ENCODE results near the gene KCNK6. TPM values are rescaled to one million over a fixed set of nuclear protein-coding genes. Genes with fewer than 3 reads are reported as not detected.
A peak's percentile ranks its signal among the peaks of the same experiment; 100 is the strongest.

KCNK6 gene
- total and polyA plus RNA-seq, 4 donors: 3.0 to 10.8 (median 8.5) TPM

- peak; percentile 89 to 94 (median 90) for DNase-seq
- no peak for TF ChIP-seq CTCF (IDR thresholded peaks at IDR 0.05; ENCODE audit: control extremely low read depth, extremely low read depth)
- no peaks in the 10 kb centered on the region for H3K9me3 ChIP-seq (ENCODE audit: control insufficient read depth in 4 of 4, insufficient read depth in 3 of 4, low read length in 3 of 4)
- peak overlapping the region; percentile 81 to 86 for H3K27ac ChIP-seq (ENCODE audit: low read depth in 1 of 2, low read length in 1 of 2)
- H3K36me3 ChIP-seq (ENCODE audit: control insufficient read depth in 4 of 4, insufficient read depth in 4 of 4, low read length in 4 of 4): no peaks in the 10 kb centered on the region
- peaks cover 6 to 36% (median 22%) of the 10 kb centered on the region in 5 donors for H3K4me1 ChIP-seq (ENCODE audit: control insufficient read depth in 5 of 5, insufficient read depth in 5 of 5, low read length in 5 of 5)
- H3K4me3 ChIP-seq: no peak overlapping the region
- no peaks in the 10 kb centered on the region for H3K27me3 ChIP-seq (ENCODE audit: control insufficient read depth in 3 of 3, insufficient read depth in 3 of 3, low read length in 2 of 3)
- ATAC-seq (ENCODE audit: insufficient read depth, low FRiP score): peak; percentile 37
- WGBS, 2 donors: 52 to 83% methylated on average over 9 of the region's 9 CpGs
- peak overlapping the region in 1 of 2 donors; percentile 70 for H3K9ac ChIP-seq (ENCODE audit: insufficient read depth in 1 of 2, low read length in 2 of 2)
Measured at GRCh38 chr19:38277969-38278680, 41.5 kb upstream of the KCNK6 start.

- no peak for DNase-seq
- 50 to 65% methylated on average over 2 of the region's 2 CpGs for WGBS, 2 donors
- TF ChIP-seq CTCF (IDR thresholded peaks at IDR 0.05; ENCODE audit: control extremely low read depth, extremely low read depth): no peak
- Histone ChIP-seq H3K27ac (ENCODE audit: low read depth in 1 of 2, low read length in 1 of 2) (peak overlapping the region; percentile 81 to 86), H3K9me3 (ENCODE audit: control insufficient read depth in 4 of 4, insufficient read depth in 3 of 4, low read length in 3 of 4) (no peaks in the 10 kb centered on the region), H3K27me3 (ENCODE audit: control insufficient read depth in 3 of 3, insufficient read depth in 3 of 3, low read length in 2 of 3) (no peaks in the 10 kb centered on the region), H3K4me3 (no peak overlapping the region), H3K4me1 (ENCODE audit: control insufficient read depth in 5 of 5, insufficient read depth in 5 of 5, low read length in 5 of 5) (peaks cover 6 to 36% (median 26%) of the 10 kb centered on the region in 5 donors), H3K9ac (ENCODE audit: insufficient read depth in 1 of 2, low read length in 2 of 2) (peak overlapping the region in 1 of 2 donors; percentile 43), H3K36me3 (ENCODE audit: control insufficient read depth in 4 of 4, insufficient read depth in 4 of 4, low read length in 4 of 4) (no peaks in the 10 kb centered on the region)
- no peak for ATAC-seq (ENCODE audit: insufficient read depth, low FRiP score)
Measured at GRCh38 chr19:38278751-38279150, 40.9 kb upstream of the KCNK6 start.

- TF ChIP-seq CTCF (IDR thresholded peaks at IDR 0.05; ENCODE audit: control extremely low read depth, extremely low read depth): no peak
- H3K27ac ChIP-seq (ENCODE audit: low read depth in 1 of 2, low read length in 1 of 2): peak overlapping the region in 1 of 2 donors; percentile 20
- no peaks in the 10 kb centered on the region for H3K27me3 ChIP-seq (ENCODE audit: control insufficient read depth in 3 of 3, insufficient read depth in 3 of 3, low read length in 2 of 3)
- DNase-seq (peak in 1 of 3 donors; percentile 46), ATAC-seq (ENCODE audit: insufficient read depth, low FRiP score) (no peak)
- peaks cover 0 to 2% (median 0%) of the 10 kb centered on the region in 4 donors for H3K36me3 ChIP-seq (ENCODE audit: control insufficient read depth in 4 of 4, insufficient read depth in 4 of 4, low read length in 4 of 4)
- peaks cover 6 to 31% (median 22%) of the 10 kb centered on the region in 5 donors for H3K4me1 ChIP-seq (ENCODE audit: control insufficient read depth in 5 of 5, insufficient read depth in 5 of 5, low read length in 5 of 5)
- peak overlapping the region in 1 of 2 donors; percentile 14 for H3K9ac ChIP-seq (ENCODE audit: insufficient read depth in 1 of 2, low read length in 2 of 2)
- H3K4me3 ChIP-seq: no peak overlapping the region
- 73 to 87% methylated on average over 17 of the region's 17 CpGs for WGBS, 2 donors
- no peaks in the 10 kb centered on the region for H3K9me3 ChIP-seq (ENCODE audit: control insufficient read depth in 4 of 4, insufficient read depth in 3 of 4, low read length in 3 of 4)
Measured at GRCh38 chr19:38280030-38280921, 39.4 kb upstream of the KCNK6 start.

All from lung (tissue), 12 donors.